CD4-positive, alpha-beta memory T cell (primary cell): Measurements from ENCODE around the gene RAB3A. TPM values are rescaled to one million over a fixed set of nuclear protein-coding genes. Genes with fewer than 3 reads are reported as not detected.
A peak's percentile ranks its signal among the peaks of the same experiment; 100 is the strongest.
"Not testable (repeated sequence)": the region's sequence is repeated elsewhere in the genome, so short reads cannot be mapped to it uniquely, and the experiment has no call there.

ENCODE experiments used
- CTCF ChIA-PET: fragments of 350-600 bp; sonication (Branson Sonifier 250); formaldehyde crosslinking; loops from one replicate; lab custom pipeline; 2021; ENCODE audit warnings: inconsistent platforms; ENCODE audit not compliant: partially characterized antibody; lab: Charles Lee
- POLR2A ChIA-PET: fragments of 350-600 bp; sonication (Branson Sonifier 250); formaldehyde crosslinking; loops from one replicate; lab custom pipeline; 2021; ENCODE audit not compliant: partially characterized antibody; lab: Charles Lee
- DNase-seq, 5 donors: peaks; one replicate each; pipeline versions ENCODE4 v3.0.0 to v3.0.0-alpha.2; 2020 to 2022; ENCODE audit warnings: mixed read lengths in 1 of 5
- H3K27ac ChIP-seq: one replicate; pipeline ENCODE4 v1.7.0; 2013; ENCODE audit warnings: low read depth, low read length
- H3K27me3 ChIP-seq: 2 replicates; pipeline ENCODE4 v1.7.0; 2013; ENCODE audit warnings: mild to moderate bottlenecking, low read length, moderate library complexity; ENCODE audit not compliant: insufficient read depth
- H3K36me3 ChIP-seq: 2 replicates; pipeline ENCODE4 v1.7.0; 2013; ENCODE audit warnings: mild to moderate bottlenecking, low read length, moderate library complexity; ENCODE audit not compliant: insufficient read depth
- H3K4me1 ChIP-seq: 2 replicates; pipeline ENCODE4 v1.7.0; 2013; ENCODE audit warnings: mild to moderate bottlenecking, low read length, moderate library complexity; ENCODE audit not compliant: insufficient read depth
- H3K4me3 ChIP-seq, 2 donors: one replicate each; pipeline ENCODE4 v1.7.0; 2013; ENCODE audit warnings: low read length in 2 of 2, mild to moderate bottlenecking in 1 of 2
- H3K9me3 ChIP-seq, 2 donors: one replicate each; pipeline ENCODE4 v1.7.0; 2013; ENCODE audit warnings: low read length in 2 of 2, control low read depth in 1 of 2; ENCODE audit not compliant: control insufficient read depth in 1 of 2
- H3K27ac Mint-ChIP-seq, 7 donors: one replicate each; pipeline ENCODE4 v1.8.0; 2020 to 2021; ENCODE audit warnings: mixed read lengths in 7 of 7, mild to moderate bottlenecking in 6 of 7, inconsistent platforms in 3 of 7, moderate library complexity in 3 of 7
- H3K27me3 Mint-ChIP-seq, 2 donors: one replicate each; pipeline ENCODE4 v1.8.0; 2020 to 2021; ENCODE audit warnings: mixed read lengths in 2 of 2
- H3K36me3 Mint-ChIP-seq, 2 donors: one replicate each; pipeline ENCODE4 v1.8.0; 2020 to 2021; ENCODE audit warnings: mixed read lengths in 2 of 2, inconsistent platforms in 1 of 2, mild to moderate bottlenecking in 1 of 2
- H3K4me1 Mint-ChIP-seq, 4 donors: one replicate each; pipeline ENCODE4 v1.8.0; 2020 to 2021; ENCODE audit warnings: mixed read lengths in 4 of 4, mild to moderate bottlenecking in 1 of 4
- H3K4me3 Mint-ChIP-seq, 8 donors: one replicate each; pipeline ENCODE4 v1.8.0; 2020 to 2021; ENCODE audit warnings: mixed read lengths in 8 of 8, mild to moderate bottlenecking in 7 of 8, moderate library complexity in 6 of 8, inconsistent platforms in 3 of 8
- H3K9me3 Mint-ChIP-seq, 8 donors: one replicate each; pipeline ENCODE4 v1.8.0; 2020 to 2021; ENCODE audit warnings: mixed read lengths in 8 of 8, mild to moderate bottlenecking in 5 of 8, inconsistent platforms in 3 of 8, moderate library complexity in 1 of 8
- intact Hi-C: fragments of 100-400 bp; cut with micrococcal nuclease; formaldehyde crosslinking; loops from one replicate; pipeline ENCODE4 v1.15.1; 2023
- polyA plus RNA-seq, 2 donors: library from polyadenylated mRNA; unstranded; fragments of 300-500 nt; fragmentation: Illumina TruSeq; gene quantifications; one replicate each; pipeline ENCODE4 v1.2.3, GENCODE V29; 2021
- total RNA-seq, 2 experiments: library from RNA; stranded (reverse); gene quantifications; one replicate each; pipeline ENCODE4 v1.2.3, GENCODE V29; 2021

RAB3A gene
- total and polyA plus RNA-seq, 4 experiments from 2014 or later = 0.59 to 4.8 (median 2.9) TPM

- DNase-seq = peak; percentile 59 to 88 (median 81)
- no peak overlapping the region for H3K4me3 ChIP-seq
- H3K27ac Mint-ChIP-seq = peak overlapping the region in 4 of 7 donors; percentile 52 to 75 (median 58)
- H3K27me3 ChIP-seq = no peaks in the 10 kb centered on the region
- ChIA-PET CTCF (interaction anchor here (0.8 to 12.0 kb wide), 13 partner anchors 10 to 215 kb away, joined by 3 to 125 read pairs (median 3); partner anchors contain the start of gene PIK3R2), POLR2A (interaction anchor here (0.5 to 3.1 kb wide), 10 partner anchors 9 to 198 kb away, joined by 3 to 14 read pairs (median 4); partner anchors contain the start of genes IQCN, JUND, MPV17L2 and PIK3R2)
- H3K36me3 ChIP-seq = peaks cover 12% of the 10 kb centered on the region
- H3K9me3 Mint-ChIP-seq = no peaks in the 10 kb centered on the region
- intact Hi-C loops = loop anchor here (1.0 to 10.0 kb wide), 3 partner anchors 8 to 216 kb away; partner anchors contain the start of gene PIK3R2
- H3K27ac ChIP-seq = peak overlapping the region; percentile 51
- H3K27me3 Mint-ChIP-seq = no peaks in the 10 kb centered on the region
- H3K36me3 Mint-ChIP-seq = peaks cover 10 to 22% of the 10 kb centered on the region in 2 donors
- peak overlapping the region in 5 of 8 donors; percentile 46 to 69 (median 53) for H3K4me3 Mint-ChIP-seq
- H3K4me1 ChIP-seq = peaks cover 17% of the 10 kb centered on the region
- H3K9me3 ChIP-seq = no peaks in the 10 kb centered on the region
- H3K4me1 Mint-ChIP-seq = peaks cover 3 to 17% (median 8%) of the 10 kb centered on the region in 4 donors
These were observed 42.7 kb downstream of the RAB3A start for GRCh38 chr19:18160971-18161635.

DNA sequence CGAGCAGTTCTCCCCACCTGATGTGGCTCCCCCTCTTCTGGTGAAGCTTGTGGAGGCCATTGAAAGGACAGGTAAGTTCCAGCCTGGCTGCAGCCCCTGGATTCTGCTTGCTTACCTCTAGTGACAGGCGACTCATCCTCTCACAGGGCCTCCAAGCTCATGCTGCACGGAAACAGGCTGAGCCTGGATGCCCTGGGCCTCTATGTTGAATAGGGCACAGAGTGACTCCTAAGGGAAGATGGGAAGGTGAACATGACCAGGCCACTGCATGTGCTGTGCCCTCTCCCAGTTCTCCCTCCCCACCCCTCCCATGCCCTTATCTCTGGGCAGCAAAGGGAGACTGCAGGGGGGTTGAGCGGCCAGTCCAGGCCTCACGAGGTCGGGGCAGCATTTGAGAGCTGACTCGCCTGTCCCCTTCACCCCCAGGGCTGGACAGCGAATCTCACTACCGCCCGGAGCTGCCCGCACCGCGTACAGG lies 43.3 kb downstream of the RAB3A start:
- H3K36me3 Mint-ChIP-seq = peaks cover 4 to 17% of the 10 kb centered on the region in 2 donors
- no peak for DNase-seq
- H3K36me3 ChIP-seq = peaks cover 6% of the 10 kb centered on the region
- no peaks in the 10 kb centered on the region for H3K27me3 ChIP-seq
- H3K9me3 ChIP-seq = no peaks in the 10 kb centered on the region
- H3K27ac ChIP-seq = peak overlapping the region; percentile 51
- intact Hi-C loops = loop anchor here (10.0 kb wide), 1 partner anchor 216 kb away; no protein-coding TSS in a partner anchor
- peaks cover 3 to 18% (median 8%) of the 10 kb centered on the region in 4 donors for H3K4me1 Mint-ChIP-seq
- H3K4me1 ChIP-seq = peaks cover 17% of the 10 kb centered on the region
- ChIA-PET CTCF (interaction anchor here (0.8 to 12.0 kb wide), 11 partner anchors 9 to 215 kb away, joined by 3 to 125 read pairs (median 4); partner anchors contain the start of gene PIK3R2), POLR2A (interaction anchor here (0.5 to 3.1 kb wide), 9 partner anchors 9 to 197 kb away, joined by 3 to 14 read pairs (median 4); partner anchors contain the start of genes IQCN, JUND, MPV17L2 and PIK3R2)
- no peaks in the 10 kb centered on the region for H3K27me3 Mint-ChIP-seq
- peak overlapping the region in 7 of 8 donors; percentile 20 to 54 (median 49) for H3K4me3 Mint-ChIP-seq
- H3K27ac Mint-ChIP-seq = peak overlapping the region in 6 of 7 donors; percentile 12 to 76 (median 47)
- no peak overlapping the region for H3K4me3 ChIP-seq
- no peaks in the 10 kb centered on the region for H3K9me3 Mint-ChIP-seq

GRCh38 chr19:18159810-18160209 lies 44.0 kb downstream of the RAB3A start:
- CTCF ChIA-PET = interaction anchor here (1.1 to 12.0 kb wide), 6 partner anchors 9 to 156 kb away, joined by 3 to 125 read pairs (median 6); partner anchors contain the start of gene PIK3R2
- Mint-ChIP-seq H3K4me3 (peak overlapping the region in 1 of 8 donors; percentile 9), H3K27ac (no peak overlapping the region), H3K36me3 (peaks cover 3 to 16% of the 10 kb centered on the region in 2 donors), H3K27me3 (no peaks in the 10 kb centered on the region), H3K4me1 (peaks cover 3 to 21% (median 8%) of the 10 kb centered on the region in 4 donors), H3K9me3 (no peaks in the 10 kb centered on the region)
- H3K36me3 ChIP-seq = peaks cover 5% of the 10 kb centered on the region
- intact Hi-C loops = loop anchor here (10.0 kb wide), 1 partner anchor 215 kb away; no protein-coding TSS in a partner anchor
- no peaks in the 10 kb centered on the region for H3K27me3 ChIP-seq
- POLR2A ChIA-PET = interaction anchor here (1.1 to 3.1 kb wide), 4 partner anchors 8 to 41 kb away, joined by 3 to 14 read pairs (median 9); partner anchors contain the start of genes MPV17L2 and PIK3R2
- no peak overlapping the region for H3K27ac ChIP-seq
- H3K9me3 ChIP-seq = no peaks in the 10 kb centered on the region
- H3K4me1 ChIP-seq = peaks cover 17% of the 10 kb centered on the region
- no peak overlapping the region for H3K4me3 ChIP-seq
- no peak for DNase-seq

- H3K27ac ChIP-seq, H3K27me3 ChIP-seq, H3K4me3 Mint-ChIP-seq, H3K36me3 ChIP-seq, H3K9me3 Mint-ChIP-seq, DNase-seq, H3K27ac Mint-ChIP-seq, H3K4me3 ChIP-seq, H3K27me3 Mint-ChIP-seq, intact Hi-C loops, H3K9me3 ChIP-seq: not testable (repeated sequence)
- Mint-ChIP-seq H3K36me3 (peaks cover 3 to 15% of the 10 kb centered on the region in 2 donors), H3K4me1 (peaks cover 6 to 28% (median 13%) of the 10 kb centered on the region in 4 donors)
- ChIA-PET CTCF (interaction anchor here (0.6 to 12.0 kb wide), 3 partner anchors 12 to 258 kb away, joined by 3 to 125 read pairs (median 3); no protein-coding TSS in a partner anchor), POLR2A (interaction anchor here (3.1 kb wide), 1 partner anchor 41 kb away, joined by 13 read pairs; no protein-coding TSS in a partner anchor)
- peaks cover 22% of the 10 kb centered on the region for H3K4me1 ChIP-seq
These were observed 44.7 kb downstream of the RAB3A start for GRCh38 chr19:18159059-18159616.

DNA sequence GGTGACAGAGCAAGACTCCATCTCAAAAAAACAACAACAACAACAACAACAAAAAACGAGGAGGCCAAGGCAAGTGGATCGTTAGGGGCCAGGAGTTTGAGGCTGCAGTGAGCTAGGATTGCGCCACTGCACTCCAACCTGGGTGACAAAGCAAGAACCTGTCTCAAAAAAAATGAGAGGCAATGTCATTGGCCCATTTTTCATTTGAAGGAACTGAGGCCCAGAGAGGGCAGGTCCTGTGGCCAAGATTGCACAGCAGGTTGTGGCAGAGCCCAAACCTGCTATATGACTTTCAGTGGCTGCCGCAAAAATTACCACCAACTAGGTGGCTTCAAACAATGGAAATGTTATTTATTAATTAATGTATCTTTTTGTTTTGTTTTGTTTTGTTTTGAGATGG lies 45.4 kb downstream of the RAB3A start:
- H3K4me3 ChIP-seq = no peak overlapping the region
- Mint-ChIP-seq H3K4me3 (no peak overlapping the region), H3K27me3 (no peaks in the 10 kb centered on the region), H3K27ac (no peak overlapping the region), H3K4me1 (peaks cover 9 to 32% (median 16%) of the 10 kb centered on the region in 4 donors), H3K9me3 (peaks cover 0 to 2% (median 0%) of the 10 kb centered on the region in 8 donors), H3K36me3 (peaks cover 3 to 14% of the 10 kb centered on the region in 2 donors)
- no peak overlapping the region for H3K27ac ChIP-seq
- H3K27me3 ChIP-seq = no peaks in the 10 kb centered on the region
- peaks cover 5% of the 10 kb centered on the region for H3K36me3 ChIP-seq
- H3K9me3 ChIP-seq = no peaks in the 10 kb centered on the region
- no peak for DNase-seq
- CTCF ChIA-PET = interaction anchor here (0.6 to 12.0 kb wide), 2 partner anchors 48 to 71 kb away, joined by 3 to 125 read pairs; no protein-coding TSS in a partner anchor
- peaks cover 29% of the 10 kb centered on the region for H3K4me1 ChIP-seq
- intact Hi-C loops = no loop called here
- POLR2A ChIA-PET = interaction anchor here (1.7 kb wide), 1 partner anchor 40 kb away, joined by 5 read pairs; no protein-coding TSS in a partner anchor

DNA sequence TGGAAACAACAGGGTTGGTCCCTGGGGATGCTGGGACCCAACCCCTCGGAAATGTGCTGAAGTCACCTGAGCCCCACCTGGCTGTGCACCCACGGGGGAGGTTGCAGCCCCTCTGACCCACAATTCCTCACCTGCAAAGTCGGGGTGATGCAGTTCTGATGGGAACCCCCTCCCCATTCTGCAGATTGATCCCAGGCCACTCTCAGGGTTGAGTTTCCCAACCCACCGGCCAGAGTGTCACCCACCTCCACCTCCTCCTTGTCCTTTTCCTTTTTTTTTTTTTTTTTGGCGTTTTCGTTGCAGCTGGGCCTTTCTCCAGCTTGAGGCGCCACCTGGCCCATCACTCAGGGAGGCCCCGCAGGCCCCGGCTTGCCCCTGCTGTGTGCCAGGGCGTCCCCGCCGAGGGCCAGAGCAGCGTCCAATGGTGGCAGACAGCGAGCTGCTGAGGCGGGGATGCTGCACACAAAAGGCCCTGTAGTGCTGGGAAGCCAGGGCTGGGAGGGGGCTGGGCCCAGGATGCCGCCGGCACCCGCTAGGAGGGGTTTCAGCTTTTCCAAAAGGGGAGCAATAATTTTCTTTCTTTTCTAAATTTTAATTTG lies 46.3 kb downstream of the RAB3A start:
- Histone ChIP-seq H3K9me3 (no peaks in the 10 kb centered on the region), H3K27me3 (no peaks in the 10 kb centered on the region), H3K4me1 (peaks cover 30% of the 10 kb centered on the region), H3K4me3 (no peak overlapping the region), H3K27ac (no peak overlapping the region), H3K36me3 (no peaks in the 10 kb centered on the region)
- POLR2A ChIA-PET = interaction anchor here (0.6 to 1.7 kb wide), 2 partner anchors 39 to 71 kb away, joined by 3 to 5 read pairs; partner anchors contain the start of gene IL12RB1
- peaks cover 0 to 8% of the 10 kb centered on the region in 2 donors for H3K36me3 Mint-ChIP-seq
- peak overlapping the region in 1 of 8 donors; percentile 59 for H3K4me3 Mint-ChIP-seq
- intact Hi-C loops = no loop called here
- DNase-seq = no peak
- H3K9me3 Mint-ChIP-seq = peaks cover 0 to 2% (median 0%) of the 10 kb centered on the region in 8 donors
- CTCF ChIA-PET = interaction anchor here (0.6 to 12.0 kb wide), 2 partner anchors 47 to 70 kb away, joined by 3 to 125 read pairs; no protein-coding TSS in a partner anchor
- H3K27ac Mint-ChIP-seq = no peak overlapping the region
- H3K4me1 Mint-ChIP-seq = peaks cover 9 to 34% (median 18%) of the 10 kb centered on the region in 4 donors
- H3K27me3 Mint-ChIP-seq = no peaks in the 10 kb centered on the region
